GM18511 (cell line): ENCODE data around the gene TRIB2.

Experiments used
- ATAC-seq: cut with Tn5 transposase; IDR thresholded peaks from one replicate; pipeline ENCODE4 v1.9.1; 2021; ENCODE audit warnings: mild to moderate bottlenecking, moderate library complexity; ENCODE audit not compliant: unreplicated experiment

TRIB2 gene

GRCh38 chr2:12697617-12698016 is 19.1 kb upstream of the TRIB2 start:
- no peak for ATAC-seq

- ATAC-seq: no peak
Observed at GRCh38 chr2:12700989-12701388, 15.7 kb upstream of the TRIB2 start.

GRCh38 chr2:12701786-12702167 is 15.0 kb upstream of the TRIB2 start:
- no peak for ATAC-seq

- ATAC-seq: no peak
Observed at GRCh38 chr2:12702168-12703121, 14.3 kb upstream of the TRIB2 start.

GRCh38 chr2:12704378-12704777 is 12.4 kb upstream of the TRIB2 start:
- no peak for ATAC-seq

GRCh38 chr2:12705230-12705629 is 11.5 kb upstream of the TRIB2 start:
- ATAC-seq: no peak

- no peak for ATAC-seq
Observed at GRCh38 chr2:12705742-12706141, 11.0 kb upstream of the TRIB2 start.

GRCh38 chr2:12708508-12709206 is 8.1 kb upstream of the TRIB2 start:
- no peak for ATAC-seq

GRCh38 chr2:12709207-12709522 is 7.6 kb upstream of the TRIB2 start:
- ATAC-seq: no peak

- ATAC-seq: no peak
Observed at GRCh38 chr2:12710301-12710700, 6.4 kb upstream of the TRIB2 start.

- ATAC-seq: no peak
Observed at GRCh38 chr2:12711339-12711738, 5.4 kb upstream of the TRIB2 start.

- ATAC-seq: no peak
Observed at GRCh38 chr2:12712881-12713280, 3.9 kb upstream of the TRIB2 start.

- ATAC-seq: no peak
Observed at GRCh38 chr2:12714391-12715221, 2.1 kb upstream of the TRIB2 start.

- ATAC-seq: no peak
Observed at GRCh38 chr2:12715258-12716031, 1.3 kb upstream of the TRIB2 start.

- peak; percentile 49 for ATAC-seq
Observed at GRCh38 chr2:12716032-12716281, 779 bp upstream of the TRIB2 start.

- ATAC-seq: peak; percentile 30
Observed at GRCh38 chr2:12717191-12718014, 667 bp downstream of the TRIB2 start.

- ATAC-seq: no peak
Observed at GRCh38 chr2:12718015-12718671, 1.4 kb downstream of the TRIB2 start.

- no peak for ATAC-seq
Observed at GRCh38 chr2:12718711-12719399, 2.1 kb downstream of the TRIB2 start.
